SK-N-SH treated with all-trans-retinoic acid at 6 μM for 48 hours (cell line): ENCODE data around the gene NOD2.

Experiments
- ARNTL ChIP-seq: fragments of 450-650 bp; formaldehyde crosslinking; IDR thresholded peaks from 2 replicates; pipeline ENCODE4 v1.5.0; 2020; ENCODE audit warnings: low read depth, mild to moderate bottlenecking, moderate library complexity, borderline replicate concordance
- BACH2 ChIP-seq: fragments of 250-450 bp; sonication (Bioruptor Pico); IDR thresholded peaks from 2 replicates; pipeline ENCODE4 v1.9.0; 2021; ENCODE audit warnings: mild to moderate bottlenecking, borderline replicate concordance
- CSDC2 ChIP-seq: fragments of 250-450 bp; sonication (Bioruptor Pico); IDR thresholded peaks from 2 replicates; pipeline ENCODE4 v1.5.0; 2020; ENCODE audit warnings: mild to moderate bottlenecking, moderate library complexity
- ESRRG ChIP-seq: fragments of 250-450 bp; sonication (Bioruptor Pico); IDR thresholded peaks from 2 replicates; pipeline ENCODE4 v1.6.1; 2021; ENCODE audit warnings: mild to moderate bottlenecking
- PATZ1 ChIP-seq: fragments of 250-450 bp; sonication (Bioruptor Pico); IDR thresholded peaks from 2 replicates; pipeline ENCODE4 v1.8.0; 2020; ENCODE audit warnings: mild to moderate bottlenecking, moderate library complexity, borderline replicate concordance
- PPARA ChIP-seq: fragments of 250-450 bp; sonication (Bioruptor Pico); IDR thresholded peaks from 2 replicates; pipeline ENCODE4 v1.5.0; 2020; ENCODE audit warnings: mild to moderate bottlenecking, borderline replicate concordance
- RARB ChIP-seq: fragments of 250-450 bp; sonication (Bioruptor Pico); IDR thresholded peaks from 2 replicates; pipeline ENCODE4 v1.8.0; 2021; ENCODE audit warnings: mild to moderate bottlenecking, moderate library complexity
- TSHZ2 ChIP-seq: fragments of 250-450 bp; sonication (Bioruptor Pico); IDR thresholded peaks from 2 replicates; pipeline ENCODE4 v1.5.0; 2020; ENCODE audit warnings: mild to moderate bottlenecking, moderate library complexity
- ZFP3 ChIP-seq: fragments of 250-450 bp; sonication (Bioruptor Pico); IDR thresholded peaks from 2 replicates; pipeline ENCODE4 v1.5.0; 2020; ENCODE audit warnings: mild to moderate bottlenecking, moderate library complexity

GRCh38 chr16:50675686-50676610, 17.5 kb upstream of the NOD2 start:
- no peak for TF ChIP-seq ZFP3 (CRISPR knock-in tag)
- no peak for TF ChIP-seq ARNTL (CRISPR knock-in tag)
- TF ChIP-seq PATZ1 (CRISPR knock-in tag) = no peak
- no peak for TF ChIP-seq BACH2
- no peak for TF ChIP-seq CSDC2 (CRISPR knock-in tag)
- TF ChIP-seq TSHZ2 (CRISPR knock-in tag) = no peak
- TF ChIP-seq PPARA (CRISPR knock-in tag) = no peak
- TF ChIP-seq ESRRG (CRISPR knock-in tag) = no peak
- TF ChIP-seq RARB (CRISPR knock-in tag) = no peak
